AG04450 (cell line): ENCODE results near the gene ZDHHC20. TPM values are rescaled to one million over a fixed set of nuclear protein-coding genes. Genes with fewer than 3 reads are reported as not detected.

Experiments
- CTCF ChIA-PET: fragments of 300-600, 350-600 bp; formaldehyde crosslinking; extraction: SDS; loops from one replicate; lab custom pipeline; 2022; ENCODE audit warnings: antibody characterized with exemption, inconsistent platforms; lab: Charles Lee
- POLR2A ChIA-PET: fragments of 350-600 bp; formaldehyde crosslinking; extraction: SDS; loops from one replicate; lab custom pipeline; 2021; ENCODE audit warnings: antibody characterized with exemption, inconsistent platforms; lab: Yijun Ruan, JAX
- DNase-seq: peaks from one replicate; pipeline ENCODE4 v3.0.0-alpha.2; 2011; ENCODE audit warnings: low read depth, low spot score
- H3K27ac ChIP-seq: one replicate; pipeline ENCODE4 v1.5.1; 2012; ENCODE audit warnings: low read depth, low read length, control low read depth
- H3K27me3 ChIP-seq: one replicate; pipeline ENCODE4 v1.6.0; 2012; ENCODE audit warnings: low read length; ENCODE audit not compliant: control insufficient read depth, insufficient read depth
- H3K4me3 ChIP-seq: 2 replicates; pipeline ENCODE4 v1.5.1; 2011; ENCODE audit warnings: mild to moderate bottlenecking, low read depth, low read length, control low read depth
- H3K9me3 ChIP-seq: 2 replicates; pipeline ENCODE4 v1.5.1; 2012; ENCODE audit warnings: low read length; ENCODE audit not compliant: control insufficient read depth, insufficient read depth
- CTCF ChIP-seq: IDR thresholded peaks from 2 replicates; pipeline ENCODE4 v1.5.1; 2011; ENCODE audit warnings: low read depth, low read length, control low read depth, inconsistent platforms
- polyA plus RNA-seq: library from polyadenylated mRNA; depleted of rRNA; stranded (reverse); fragments of >200 nt; gene quantifications from 2 replicates; pipeline ENCODE4 v1.2.3, GENCODE V29; 2011; rRNA removed
- small RNA-seq: library from RNA; depleted of rRNA; stranded (forward); fragments of <200 nt; gene quantifications from one replicate; pipeline ENCODE3, GENCODE V24; 2012; ENCODE audit warnings: low read depth; ENCODE audit not compliant: insufficient read length

Gene ZDHHC20
- polyA plus RNA-seq, 1 experiment = 59.8 TPM

GRCh38 chr13:21322988-21323387 lies 136.1 kb downstream of the ZDHHC20 start:
- H3K4me3 ChIP-seq = no peak overlapping the region
- POLR2A ChIA-PET = no interaction called here
- DNase-seq = no peak
- no peaks in the 10 kb centered on the region for H3K27me3 ChIP-seq
- CTCF ChIA-PET = no interaction called here
- no peak overlapping the region for H3K27ac ChIP-seq
- TF ChIP-seq CTCF = no peak
- H3K9me3 ChIP-seq = peaks cover 15% of the 10 kb centered on the region; the same call in 1 of the 2 replicates

Small RNAs within 50 kb of the gene (small RNA-seq; reads per million reads assigned to genes)
- gene RNA5SP25 = not detected

Other genes with a start within 250 kb of the ZDHHC20 start
- 33.3 and 42.1 TPM in 2 replicates for gene MICU2, start 144.9 kb upstream of the ZDHHC20 start, polyA plus RNA-seq
- 0.12 and 0.26 TPM in 2 replicates for gene FGF9, start 211.8 kb upstream of the ZDHHC20 start, polyA plus RNA-seq